Measurements from ENCODE around the gene PAX5.
A peak's percentile ranks its signal among the peaks of the same experiment; 100 is the strongest.
"Not testable (repeated sequence)": the region's sequence is repeated elsewhere in the genome, so short reads cannot be mapped to it uniquely, and the experiment has no call there.

The PAX5 gene

GRCh38 chr9:36872641-36873040, 161.4 kb downstream of the PAX5 start:
- no peak for DNase-seq

GRCh38 chr9:36871606-36872005, 162.5 kb downstream of the PAX5 start:
- DNase-seq, result no peak

- DNase-seq, result no peak
Measured at GRCh38 chr9:36870960-36871359, 163.1 kb downstream of the PAX5 start.

DNA sequence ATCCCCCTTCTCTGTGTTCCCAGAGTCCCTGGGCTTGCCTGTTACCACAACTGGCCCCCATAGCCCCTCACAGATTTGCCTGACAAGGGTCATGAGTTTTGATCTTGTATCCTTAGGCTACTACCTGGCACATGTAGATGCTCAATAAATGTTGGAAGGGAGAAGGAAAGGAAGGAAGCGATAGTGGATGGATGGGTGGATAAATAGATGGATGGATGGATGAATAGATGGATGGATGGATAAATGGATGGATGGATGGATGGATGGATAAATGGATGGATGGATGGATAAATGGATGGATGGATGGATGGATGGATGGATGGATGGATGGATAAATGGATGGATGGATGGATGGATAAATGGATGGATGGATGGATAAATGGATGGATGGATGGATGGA, 164.5 kb downstream of the PAX5 start:
- DNase-seq, result not testable (repeated sequence)

DNA sequence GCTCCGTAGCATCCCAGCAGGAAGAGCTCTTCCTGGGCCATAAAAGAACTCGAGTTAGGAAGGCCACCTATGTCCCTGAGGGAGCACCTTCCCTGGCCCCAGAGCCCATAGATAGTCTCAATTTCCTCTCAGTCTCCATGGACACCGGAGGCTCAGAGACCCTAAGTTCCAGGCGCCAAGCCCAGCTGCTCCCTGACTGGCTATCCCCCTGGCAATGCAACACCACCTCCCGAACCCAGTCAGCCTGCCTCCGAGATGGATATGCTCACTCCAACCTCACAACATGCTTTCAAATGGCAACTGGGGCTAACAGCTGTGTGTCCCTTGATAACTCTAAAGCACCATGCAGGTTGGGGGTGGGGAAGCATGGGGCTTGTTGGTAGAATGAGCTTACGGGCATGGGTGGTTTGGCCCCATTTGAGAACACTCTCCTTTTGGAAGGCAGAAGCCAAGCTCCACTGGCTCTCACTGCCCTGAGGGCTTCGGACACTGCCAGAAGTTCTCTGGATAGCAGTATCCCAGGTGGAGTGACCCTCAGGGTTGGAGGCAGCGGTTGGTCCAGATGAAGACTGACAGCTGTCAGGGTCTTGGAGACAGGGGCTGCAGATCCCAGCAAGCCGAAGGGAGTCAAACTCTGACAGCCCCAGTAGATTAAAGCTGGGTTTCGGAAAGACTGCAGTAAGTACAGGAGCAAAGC, 165.3 kb downstream of the PAX5 start:
- DNase-seq, result no peak

DNA sequence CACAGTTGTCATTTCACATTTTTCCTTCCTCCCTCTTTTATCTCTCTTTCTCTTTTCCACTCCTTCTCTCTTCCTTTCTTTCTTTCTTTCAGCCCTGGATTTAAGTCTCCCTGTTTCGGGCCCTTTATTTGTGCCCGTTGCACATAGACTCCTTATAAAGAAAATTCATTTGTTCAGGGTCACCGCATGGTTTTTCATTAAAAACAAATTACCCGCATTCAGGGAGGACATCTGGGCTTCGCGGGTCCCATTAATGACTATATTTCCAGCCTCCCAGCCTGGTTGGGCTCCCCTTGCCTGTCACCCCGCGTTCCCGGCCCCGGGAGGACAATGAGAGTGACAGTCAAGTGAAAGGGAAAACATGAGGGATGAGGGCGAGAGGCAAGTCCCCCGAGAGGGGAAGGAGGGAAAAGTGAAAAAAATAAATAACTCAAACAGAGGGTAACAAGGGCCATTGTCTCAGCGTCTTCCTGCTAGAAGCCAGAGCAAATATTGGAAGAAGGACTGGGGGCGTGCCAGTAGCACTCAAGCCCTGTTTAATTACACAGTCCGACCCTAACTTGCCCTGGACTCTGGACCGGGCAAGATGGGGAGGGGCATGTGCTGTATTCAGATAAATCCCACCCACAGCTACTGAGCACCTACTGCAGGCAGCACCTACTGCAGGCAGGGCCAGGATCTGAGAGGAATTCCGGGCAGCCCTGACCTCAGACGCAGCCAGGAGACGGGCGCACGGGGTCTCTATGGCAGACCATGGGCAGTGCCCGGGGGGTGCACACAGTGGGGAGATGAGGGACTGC, 166.2 kb downstream of the PAX5 start:
- no peak for DNase-seq

GRCh38 chr9:36867241-36867640, 166.8 kb downstream of the PAX5 start:
- no peak for DNase-seq

DNA sequence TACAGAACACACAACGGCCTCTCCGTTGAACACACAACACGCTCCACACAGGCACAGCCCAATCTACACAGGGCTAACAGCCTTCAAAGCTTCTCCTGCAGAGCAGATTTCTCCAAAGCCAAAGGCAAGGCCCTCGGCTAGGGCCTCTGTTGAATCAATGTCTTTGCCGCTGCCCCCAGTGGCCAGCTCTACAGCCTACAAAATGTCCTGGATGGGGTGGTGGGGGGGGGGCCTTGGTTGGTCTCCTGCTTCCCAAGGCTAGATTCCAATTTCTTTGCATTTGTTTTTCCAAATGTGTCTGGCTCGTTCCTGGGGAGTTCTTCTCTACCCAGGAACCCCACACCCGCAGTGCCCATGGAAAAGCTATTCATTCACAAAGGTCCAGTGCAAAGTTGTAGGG, 167.2 kb downstream of the PAX5 start:
- DNase-seq, result no peak

- DNase-seq, result no peak
Measured at GRCh38 chr9:36865731-36866635, 168.1 kb downstream of the PAX5 start.

GRCh38 chr9:36864491-36865410, 169.3 kb downstream of the PAX5 start:
- no peak for DNase-seq

DNA sequence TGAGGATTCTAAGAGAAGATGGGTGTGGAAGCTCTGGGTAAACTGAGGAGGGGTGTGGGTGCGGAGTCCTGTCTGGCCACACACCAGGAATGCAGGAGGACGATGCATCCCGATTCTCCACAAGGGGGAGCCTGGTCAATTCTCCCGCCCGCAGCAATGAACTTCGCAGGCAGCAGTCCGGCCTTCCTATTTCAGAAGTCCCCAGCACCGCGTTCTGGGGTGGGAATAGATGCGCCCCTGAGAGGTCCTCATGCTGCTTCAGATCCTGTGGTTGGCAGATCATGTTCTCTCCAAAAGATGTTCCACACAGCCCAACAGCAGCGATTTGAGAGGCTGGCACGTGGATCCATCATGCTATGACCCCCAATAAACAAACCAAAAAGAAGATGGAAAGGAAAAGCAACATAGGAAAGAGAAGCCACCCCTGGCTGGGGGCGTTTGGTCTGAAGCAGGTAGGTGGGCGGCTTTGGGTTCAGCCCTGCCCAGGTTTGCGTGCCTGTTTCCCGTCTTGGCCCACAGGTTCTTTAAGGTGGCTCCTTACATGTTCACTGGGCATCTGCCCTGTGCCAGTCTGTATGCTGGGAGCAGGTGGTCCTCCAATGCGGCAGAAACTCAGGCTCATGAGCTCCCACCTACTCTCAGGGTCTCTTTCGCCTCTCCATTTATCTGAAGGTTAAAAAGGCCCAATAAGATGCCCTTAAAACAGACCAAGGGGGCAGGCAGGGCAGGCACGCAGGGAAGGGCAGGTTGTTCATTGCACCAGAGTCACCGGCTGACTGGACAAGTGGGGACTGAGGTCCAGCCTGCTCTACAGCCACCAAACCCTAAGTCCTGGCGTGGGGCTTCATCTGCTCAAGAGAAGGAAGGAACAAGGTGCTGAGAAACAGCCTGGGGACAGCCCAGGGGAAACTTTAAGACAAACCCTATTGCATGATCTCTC, 171.6 kb downstream of the PAX5 start:
- DNase-seq, result no peak

DNA sequence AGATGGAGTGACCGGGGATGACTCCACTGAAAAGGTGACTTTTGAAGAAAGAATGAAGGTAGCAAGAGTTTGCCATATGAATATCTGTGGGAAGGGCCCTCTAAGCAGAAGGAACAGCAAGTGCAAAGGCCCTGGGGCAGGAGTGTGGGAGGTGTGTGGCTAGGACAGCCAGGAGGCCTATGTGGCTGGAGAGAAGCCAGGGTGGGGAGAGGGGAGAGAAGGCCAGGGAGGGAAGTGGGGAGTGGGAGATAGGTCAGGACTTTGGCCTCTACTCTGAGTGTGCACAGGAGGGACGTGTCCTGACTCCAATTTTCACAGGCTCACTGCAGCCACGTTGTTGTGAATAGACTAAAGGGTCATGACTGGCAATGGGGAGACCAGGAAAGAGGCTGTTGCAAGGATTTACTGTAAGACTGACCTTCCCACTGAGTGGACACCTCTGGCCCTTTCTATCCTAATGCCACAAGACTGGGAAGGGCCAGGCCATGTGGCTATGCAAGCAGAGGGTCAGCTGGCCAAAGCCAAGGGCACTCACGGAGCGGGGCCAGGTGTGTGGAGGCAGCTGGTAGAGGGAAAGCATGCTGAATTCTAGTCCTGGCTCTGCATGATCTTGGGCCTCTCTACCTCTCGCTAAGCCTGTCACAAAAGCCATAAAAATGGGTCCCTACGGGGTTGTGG, 172.4 kb downstream of the PAX5 start:
- no peak for DNase-seq

DNA sequence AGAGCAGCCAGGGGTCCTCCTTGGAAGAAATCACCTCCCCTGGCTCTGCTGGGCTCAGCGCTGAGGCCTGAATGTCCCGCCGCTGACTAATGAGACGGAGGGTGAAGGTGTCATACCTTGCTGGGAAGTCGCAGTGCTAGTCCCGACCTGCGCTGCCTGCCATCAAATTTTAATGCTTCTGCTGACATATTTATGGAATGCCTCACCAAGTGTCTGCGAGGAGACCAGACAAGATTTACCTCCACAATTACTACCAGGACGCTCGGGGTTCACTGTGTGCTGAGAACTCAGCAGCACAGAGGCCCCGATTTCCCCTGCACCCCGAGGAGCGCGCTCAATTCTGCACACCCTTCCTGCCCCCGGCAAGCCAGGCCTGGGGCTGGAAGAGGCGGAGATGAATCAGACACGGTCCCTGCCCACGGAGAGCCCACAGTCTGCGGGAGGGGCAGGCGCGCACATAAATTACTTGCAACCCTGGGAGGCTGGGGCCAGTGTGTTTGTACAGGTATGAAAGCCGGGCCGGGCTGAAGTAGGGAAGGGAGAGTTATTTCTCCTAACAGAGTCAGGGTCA, 175.2 kb downstream of the PAX5 start:
- DNase-seq, result no peak

DNA sequence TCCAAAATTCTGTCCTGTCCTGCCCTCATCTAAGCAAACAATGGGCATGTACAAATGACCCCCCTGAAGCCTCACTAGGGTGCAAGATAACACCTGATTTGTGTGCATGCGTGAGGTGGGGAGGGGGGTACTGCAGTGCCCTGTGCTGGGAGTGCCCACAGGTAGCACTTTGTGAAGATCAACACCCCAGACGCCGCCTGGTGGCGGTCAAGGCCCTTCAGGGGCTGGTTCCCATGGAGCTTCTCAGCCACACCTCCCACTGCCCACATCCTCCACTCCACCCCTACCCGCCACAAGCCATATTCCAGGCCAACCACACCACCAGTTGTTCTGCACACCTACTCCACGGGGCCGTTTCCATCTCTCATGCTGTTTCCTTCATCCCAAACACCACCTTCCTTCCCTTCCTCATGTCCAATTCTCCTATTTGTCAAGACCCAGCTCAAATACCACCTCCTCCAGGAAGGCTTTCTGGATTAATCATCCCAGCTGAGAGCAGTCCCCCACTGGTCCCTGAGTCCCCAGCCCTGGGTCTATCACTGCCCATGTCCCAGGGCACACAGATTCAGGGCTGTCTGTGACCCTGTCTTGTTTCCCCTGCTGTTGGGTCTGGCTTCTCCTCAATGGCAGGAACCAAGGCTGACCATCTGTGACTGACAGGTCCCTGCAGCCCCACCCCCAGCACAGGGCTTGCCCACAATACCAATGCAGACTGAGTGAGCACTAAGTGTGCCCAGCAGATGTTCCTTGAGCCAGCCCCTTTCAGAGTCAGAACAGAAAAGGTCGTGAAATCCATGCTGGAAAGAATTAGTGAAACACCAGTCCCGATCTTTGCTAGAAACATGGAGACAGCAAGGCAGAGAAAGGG, 178.4 kb downstream of the PAX5 start:
- peak; percentile 43 for DNase-seq

DNA sequence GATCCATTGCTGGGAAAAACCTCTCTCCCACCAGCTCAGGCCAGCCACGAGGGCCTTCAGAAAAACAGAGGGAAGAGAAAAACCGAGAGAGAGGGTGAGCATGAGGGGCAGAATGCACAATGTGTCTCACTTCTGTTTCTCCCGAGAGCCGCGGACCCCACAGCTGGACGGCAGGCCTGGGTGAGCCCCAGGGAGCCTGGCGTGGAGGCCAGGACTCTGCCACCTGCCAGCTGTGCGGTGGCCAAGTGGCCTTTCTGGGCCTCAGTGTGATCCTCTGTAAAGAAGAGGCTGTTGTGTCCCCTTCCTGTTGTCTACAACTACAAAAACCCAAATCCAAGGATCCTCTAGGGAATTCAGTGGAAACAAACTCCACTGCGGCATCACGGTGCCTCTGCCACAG, 179.3 kb downstream of the PAX5 start:
- DNase-seq, result no peak

DNA sequence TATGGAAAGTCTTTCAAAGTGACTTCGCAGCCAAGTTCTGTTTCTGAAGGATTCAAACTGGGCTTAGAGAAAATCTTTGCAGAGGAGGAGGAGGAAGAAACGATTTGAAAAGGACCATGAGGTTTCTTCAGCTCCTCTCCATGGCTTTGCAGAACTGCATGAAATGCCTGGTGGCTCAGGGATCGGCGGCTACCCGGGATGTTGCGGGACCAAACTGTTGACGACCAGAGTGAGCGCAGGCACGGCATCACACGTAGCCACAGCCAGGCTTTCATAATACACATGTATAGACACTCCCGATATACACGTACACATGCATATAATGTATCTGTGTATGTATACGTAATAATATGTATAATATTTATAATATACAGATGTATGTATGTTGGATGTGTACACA, 180.0 kb downstream of the PAX5 start:
- DNase-seq, result no peak

- no peak for DNase-seq
Measured at GRCh38 chr9:36853233-36853632, 180.8 kb downstream of the PAX5 start.

DNA sequence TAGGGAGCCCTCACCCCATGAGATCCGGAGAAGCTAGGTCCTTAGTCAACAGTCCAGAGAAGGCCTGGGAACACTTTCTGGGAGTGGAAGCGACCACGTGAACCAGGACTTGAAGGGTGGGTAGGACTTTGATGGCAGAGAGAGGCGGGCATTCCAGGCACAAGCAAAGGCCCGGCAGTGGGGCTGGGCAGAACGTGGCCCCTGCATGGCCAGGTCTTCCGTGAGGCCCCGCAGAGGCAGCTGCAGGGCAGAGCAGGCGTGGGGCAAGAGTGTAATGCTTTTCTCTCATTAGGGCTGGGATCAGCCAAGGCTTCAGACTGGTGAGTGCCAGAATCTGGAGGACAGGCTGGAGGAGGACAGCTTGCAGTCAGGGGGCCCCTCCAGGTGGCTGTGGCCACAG, 184.1 kb downstream of the PAX5 start:
- DNase-seq, result no peak

DNA sequence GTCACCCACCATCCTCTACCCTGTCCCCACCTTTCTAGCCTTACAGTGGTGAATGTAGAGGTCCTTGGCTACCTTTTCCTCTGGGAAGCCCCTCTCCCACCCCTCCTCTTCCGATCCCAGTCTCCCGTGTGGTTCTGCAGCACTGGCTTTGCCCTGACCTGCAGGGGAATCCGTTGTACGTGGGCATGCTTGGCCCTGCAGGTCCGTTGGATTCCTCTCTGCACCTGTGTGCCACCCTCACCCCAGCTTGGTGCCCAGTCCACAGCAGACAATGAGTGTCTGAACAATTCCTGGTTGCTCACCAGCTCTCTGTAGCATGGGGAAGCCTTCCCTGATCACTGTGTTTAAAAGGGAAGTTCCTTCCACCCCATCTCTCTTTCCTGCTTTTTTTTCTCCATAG, 185.1 kb downstream of the PAX5 start:
- DNase-seq, result no peak

Measured in CD4-positive, alpha-beta T cell treated with Interferon gamma for 1 hour (primary cell).